ENCODE data around the gene NKX2-8.

DNA sequence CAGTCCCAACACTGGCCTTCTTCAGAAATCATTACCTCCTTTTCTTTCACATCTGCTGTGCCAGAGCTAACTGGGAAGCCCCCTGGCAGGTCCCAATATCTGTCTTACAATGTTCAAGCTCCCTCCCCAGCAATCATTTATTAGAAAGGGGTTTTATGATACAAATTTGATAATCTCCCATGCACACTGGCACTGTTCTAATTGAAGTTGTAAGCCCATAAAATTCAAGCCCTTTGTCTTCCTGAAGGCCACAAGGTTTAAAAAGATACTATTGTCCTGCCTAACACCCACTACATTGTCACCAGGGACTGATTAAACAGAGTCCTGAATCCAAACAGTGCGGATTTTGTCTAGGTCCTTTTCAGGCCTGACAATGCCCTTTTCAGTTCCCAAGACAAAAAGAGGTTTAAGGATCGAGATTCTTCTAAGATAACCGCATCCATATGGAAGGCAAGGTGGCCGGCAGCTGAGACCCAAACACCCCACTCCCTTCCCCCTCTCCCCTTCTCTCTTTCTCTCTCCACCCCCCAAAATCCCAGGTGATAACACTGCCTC lies 3.3 kb downstream of the NKX2-8 start:
- TF ChIP-seq, protein P1, sequence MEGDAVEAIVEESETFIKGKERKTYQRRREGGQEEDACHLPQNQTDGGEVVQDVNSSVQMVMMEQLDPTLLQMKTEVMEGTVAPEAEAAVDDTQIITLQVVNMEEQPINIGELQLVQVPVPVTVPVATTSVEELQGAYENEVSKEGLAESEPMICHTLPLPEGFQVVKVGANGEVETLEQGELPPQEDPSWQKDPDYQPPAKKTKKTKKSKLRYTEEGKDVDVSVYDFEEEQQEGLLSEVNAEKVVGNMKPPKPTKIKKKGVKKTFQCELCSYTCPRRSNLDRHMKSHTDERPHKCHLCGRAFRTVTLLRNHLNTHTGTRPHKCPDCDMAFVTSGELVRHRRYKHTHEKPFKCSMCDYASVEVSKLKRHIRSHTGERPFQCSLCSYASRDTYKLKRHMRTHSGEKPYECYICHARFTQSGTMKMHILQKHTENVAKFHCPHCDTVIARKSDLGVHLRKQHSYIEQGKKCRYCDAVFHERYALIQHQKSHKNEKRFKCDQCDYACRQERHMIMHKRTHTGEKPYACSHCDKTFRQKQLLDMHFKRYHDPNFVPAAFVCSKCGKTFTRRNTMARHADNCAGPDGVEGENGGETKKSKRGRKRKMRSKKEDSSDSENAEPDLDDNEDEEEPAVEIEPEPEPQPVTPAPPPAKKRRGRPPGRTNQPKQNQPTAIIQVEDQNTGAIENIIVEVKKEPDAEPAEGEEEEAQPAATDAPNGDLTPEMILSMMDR (IDR thresholded peaks at IDR 0.05), result no peak
- TF ChIP-seq SIN3A (IDR thresholded peaks at IDR 0.05; ENCODE audit: borderline replicate concordance, insufficient read depth, low read depth, low read length) (no peak), POLR2AphosphoS5 (IDR thresholded peaks at IDR 0.05; ENCODE audit: low read depth, low read length) (no peak)
- TF ChIP-seq, protein P2, sequence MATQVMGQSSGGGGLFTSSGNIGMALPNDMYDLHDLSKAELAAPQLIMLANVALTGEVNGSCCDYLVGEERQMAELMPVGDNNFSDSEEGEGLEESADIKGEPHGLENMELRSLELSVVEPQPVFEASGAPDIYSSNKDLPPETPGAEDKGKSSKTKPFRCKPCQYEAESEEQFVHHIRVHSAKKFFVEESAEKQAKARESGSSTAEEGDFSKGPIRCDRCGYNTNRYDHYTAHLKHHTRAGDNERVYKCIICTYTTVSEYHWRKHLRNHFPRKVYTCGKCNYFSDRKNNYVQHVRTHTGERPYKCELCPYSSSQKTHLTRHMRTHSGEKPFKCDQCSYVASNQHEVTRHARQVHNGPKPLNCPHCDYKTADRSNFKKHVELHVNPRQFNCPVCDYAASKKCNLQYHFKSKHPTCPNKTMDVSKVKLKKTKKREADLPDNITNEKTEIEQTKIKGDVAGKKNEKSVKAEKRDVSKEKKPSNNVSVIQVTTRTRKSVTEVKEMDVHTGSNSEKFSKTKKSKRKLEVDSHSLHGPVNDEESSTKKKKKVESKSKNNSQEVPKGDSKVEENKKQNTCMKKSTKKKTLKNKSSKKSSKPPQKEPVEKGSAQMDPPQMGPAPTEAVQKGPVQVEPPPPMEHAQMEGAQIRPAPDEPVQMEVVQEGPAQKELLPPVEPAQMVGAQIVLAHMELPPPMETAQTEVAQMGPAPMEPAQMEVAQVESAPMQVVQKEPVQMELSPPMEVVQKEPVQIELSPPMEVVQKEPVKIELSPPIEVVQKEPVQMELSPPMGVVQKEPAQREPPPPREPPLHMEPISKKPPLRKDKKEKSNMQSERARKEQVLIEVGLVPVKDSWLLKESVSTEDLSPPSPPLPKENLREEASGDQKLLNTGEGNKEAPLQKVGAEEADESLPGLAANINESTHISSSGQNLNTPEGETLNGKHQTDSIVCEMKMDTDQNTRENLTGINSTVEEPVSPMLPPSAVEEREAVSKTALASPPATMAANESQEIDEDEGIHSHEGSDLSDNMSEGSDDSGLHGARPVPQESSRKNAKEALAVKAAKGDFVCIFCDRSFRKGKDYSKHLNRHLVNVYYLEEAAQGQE (IDR thresholded peaks at IDR 0.05; ENCODE audit: insufficient read depth in 1 of 2, low read depth in 2 of 2, low read length in 1 of 2), result no peak
